Stimulated activated CD8-positive, alpha-beta memory T cell treated with anti-CD3 and anti-CD28 coated beads, Interleukin-4, amount 100 ng/mL, for 24 hours (primary cell): ENCODE data around the gene PRDM16.
A peak's percentile ranks its signal among the peaks of the same experiment; 100 is the strongest.

ENCODE experiments used
- DNase-seq: peaks from one replicate; pipeline ENCODE4 v3.0.0-alpha.2; 2020; ENCODE audit warnings: low read depth

The PRDM16 gene

GRCh38 chr1:3477241-3477995 lies 408.4 kb downstream of the PRDM16 start:
- DNase-seq, result no peak

GRCh38 chr1:3478187-3478586 lies 409.2 kb downstream of the PRDM16 start:
- no peak for DNase-seq

DNA sequence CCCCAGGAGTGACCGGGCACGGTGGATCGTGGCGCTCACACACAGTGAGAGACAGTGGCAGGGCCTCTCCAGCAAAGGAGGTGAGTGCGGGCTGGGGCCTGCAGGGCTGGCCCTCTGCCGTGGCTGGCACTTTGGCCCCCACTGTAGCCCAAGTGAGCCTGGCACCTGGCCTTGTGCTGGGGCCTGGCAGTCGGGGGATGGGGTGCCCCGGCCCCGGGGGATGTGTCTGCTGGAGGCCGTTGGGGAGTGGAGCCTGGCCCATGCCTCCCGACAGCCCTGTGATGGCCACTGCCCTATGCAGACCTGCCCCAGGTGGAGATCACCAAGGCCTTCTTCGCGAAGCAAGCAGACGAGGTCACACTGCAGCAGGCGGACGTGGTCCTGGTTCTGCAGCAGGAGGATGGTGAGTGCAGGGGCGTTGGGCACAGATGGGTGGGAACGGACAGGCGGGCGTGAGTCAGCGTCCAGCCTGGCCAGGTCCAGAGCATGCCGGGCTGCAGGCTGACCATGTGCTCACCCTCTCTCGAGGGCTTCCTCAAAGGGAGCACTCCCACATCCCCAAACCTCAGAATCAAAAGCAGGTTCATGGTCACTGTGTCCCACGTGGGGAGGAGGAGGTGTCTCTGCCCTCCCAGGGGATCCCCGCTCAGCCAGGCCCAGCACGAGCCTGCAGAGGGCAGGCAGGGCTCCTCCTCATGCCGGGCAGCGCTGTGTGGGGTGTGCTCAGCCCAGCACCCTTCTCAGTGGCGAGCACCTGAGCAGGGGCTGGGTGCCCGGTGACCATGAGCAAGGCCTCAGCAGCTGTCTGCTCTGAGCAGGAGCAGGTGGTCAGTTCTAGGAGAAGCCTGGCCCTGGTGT lies 410.7 kb downstream of the PRDM16 start:
- no peak for DNase-seq

DNA sequence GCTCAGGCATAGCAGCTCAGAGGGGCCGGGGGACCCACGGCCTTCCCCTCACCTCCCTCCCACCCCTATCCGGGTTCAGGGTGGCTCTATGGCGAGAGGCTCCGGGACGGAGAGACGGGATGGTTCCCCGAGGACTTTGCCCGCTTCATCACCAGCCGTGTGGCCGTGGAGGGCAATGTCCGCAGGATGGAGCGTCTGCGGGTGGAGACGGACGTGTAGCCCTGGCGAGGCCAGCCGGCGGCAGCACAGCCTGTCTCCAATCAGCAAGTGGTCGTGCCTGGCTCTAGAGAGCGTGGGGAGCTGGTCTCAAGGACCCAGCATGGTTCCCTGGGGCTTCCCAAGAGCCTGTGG lies 411.3 kb downstream of the PRDM16 start:
- DNase-seq, result no peak

GRCh38 chr1:3481046-3481445 lies 412.0 kb downstream of the PRDM16 start:
- no peak for DNase-seq

GRCh38 chr1:3481836-3482375 lies 412.9 kb downstream of the PRDM16 start:
- DNase-seq, result no peak

- DNase-seq, result no peak
Observed at GRCh38 chr1:3482378-3482849, 413.4 kb downstream of the PRDM16 start.

- DNase-seq, result no peak
Observed at GRCh38 chr1:3483380-3483779, 414.4 kb downstream of the PRDM16 start.

DNA sequence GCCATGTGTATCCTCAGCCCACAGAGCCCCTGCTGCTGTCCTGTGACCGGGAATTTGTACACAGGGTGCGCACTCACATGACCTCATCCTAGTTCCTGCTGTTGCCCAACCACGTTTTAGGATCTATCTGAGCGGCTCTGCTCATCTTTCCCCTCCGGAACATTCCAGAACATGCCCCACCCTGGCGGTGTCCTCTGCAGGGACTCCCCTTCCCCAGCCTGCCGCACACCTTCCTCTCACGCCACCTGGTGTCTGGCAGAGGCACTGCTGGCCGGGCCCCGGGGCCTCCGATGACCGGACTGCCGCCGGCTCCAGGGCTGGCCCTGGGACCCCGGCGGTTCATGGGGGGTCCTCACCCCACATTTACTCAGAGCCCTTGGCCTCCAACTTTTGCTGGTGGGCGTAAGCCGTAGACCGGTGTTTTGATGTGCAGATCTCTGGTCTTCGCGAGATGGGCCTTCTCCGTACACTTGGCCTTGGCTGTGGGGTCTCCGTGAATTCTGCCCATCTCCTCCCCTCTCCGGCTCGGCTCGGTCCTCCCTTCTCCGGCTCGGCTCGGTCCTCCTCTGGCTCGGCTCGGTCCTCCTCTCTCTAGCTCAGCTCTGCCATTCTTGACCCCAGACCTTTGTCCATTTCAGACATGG lies 414.9 kb downstream of the PRDM16 start:
- peak; percentile 19 for DNase-seq

- DNase-seq, result no peak
Observed at GRCh38 chr1:3485016-3485415, 416.0 kb downstream of the PRDM16 start.
